ENCODE results near the gene FHL1. TPM values are rescaled to one million over a fixed set of nuclear protein-coding genes. Genes with fewer than 3 reads are reported as not detected.
"Not testable (repeated sequence)": the region's sequence is repeated elsewhere in the genome, so short reads cannot be mapped to it uniquely, and the experiment has no call there.

The FHL1 gene
- total RNA-seq, 4 donors from 2014 or later = 2,023 to 8,069 (median 7,102) TPM

DNA sequence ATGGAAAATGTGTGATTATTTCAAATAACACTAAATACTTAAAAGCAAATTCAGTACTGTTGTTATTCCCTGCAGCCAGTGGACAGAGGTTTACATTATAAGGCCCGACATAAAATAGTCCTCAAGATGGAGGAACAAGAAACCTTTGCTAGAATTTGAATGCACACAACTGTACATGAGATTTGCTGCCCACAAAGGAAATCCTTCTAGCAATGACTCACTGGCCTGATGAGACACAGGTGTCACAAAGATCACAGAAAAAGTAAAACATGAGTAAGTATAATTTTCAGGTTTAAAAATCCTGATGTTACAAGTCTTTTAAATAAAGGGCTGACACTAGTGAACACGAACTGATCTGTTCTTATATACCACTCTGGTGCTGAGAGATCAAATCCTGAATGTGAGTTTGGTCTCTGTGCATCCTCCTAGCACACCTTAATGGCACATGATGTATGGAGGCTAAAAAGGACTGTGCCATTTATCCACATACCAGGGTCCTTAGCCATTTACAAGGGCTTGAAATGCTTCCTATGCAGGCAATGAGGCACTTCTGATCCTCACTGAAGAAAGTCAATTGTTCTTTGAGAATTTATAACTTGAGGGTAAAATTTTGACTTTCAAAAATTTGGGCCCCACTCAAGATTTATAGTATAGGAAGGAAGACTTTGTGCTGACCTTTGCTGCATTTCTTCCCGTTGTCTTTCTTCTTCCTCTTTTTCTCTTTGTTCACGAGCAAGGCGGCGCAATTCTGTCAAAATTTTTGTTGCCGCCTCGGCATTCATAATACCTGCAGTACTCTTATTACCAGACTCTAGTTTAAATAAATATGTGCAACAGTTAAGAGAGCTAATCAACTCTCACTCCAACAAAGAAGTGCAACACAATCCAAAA is 80.9 kb downstream of the FHL1 start:
- no peak for DNase-seq
- no peak for TF ChIP-seq POLR2A (IDR thresholded peaks at IDR 0.05)
- TF ChIP-seq CTCF (IDR thresholded peaks at IDR 0.05 in 4 of 5, conservative IDR thresholded peaks at IDR 0.05 in 1 of 5) = no peak
- Histone ChIP-seq H3K27me3 (no peaks in the 10 kb centered on the region), H3K4me3 (no peak overlapping the region), H3K4me1 (no peaks in the 10 kb centered on the region), H3K27ac (no peak overlapping the region), H3K9me3 (no peaks in the 10 kb centered on the region), H3K36me3 (peaks cover 0 to 25% of the 10 kb centered on the region in 2 donors)
- intact Hi-C loops (cut with DNase I; ENCODE audit: low total_unique reads) (no loop called here), in situ Hi-C loops (cut with MboI; ENCODE audit: low sequenced_read_pairs in 4 of 4) (no loop called here)
- no peak for ATAC-seq

DNA sequence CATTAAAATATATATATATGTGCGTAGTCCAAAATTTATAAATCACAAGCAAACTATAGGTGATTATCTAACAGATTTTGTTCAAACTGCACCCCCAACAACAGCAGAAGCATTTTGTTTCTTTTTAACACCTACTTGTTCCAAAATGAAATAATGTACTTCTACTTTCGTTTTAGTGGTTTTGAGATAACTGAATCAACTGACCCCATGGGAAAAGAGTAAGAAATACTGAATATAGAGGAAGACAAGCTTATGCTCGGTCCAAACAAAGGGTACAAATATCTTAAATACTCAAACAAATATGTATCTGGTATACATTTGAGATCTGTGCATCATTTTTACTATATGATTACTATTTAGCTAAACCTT is 81.5 kb downstream of the FHL1 start:
- Histone ChIP-seq H3K27ac (no peak overlapping the region), H3K27me3 (no peaks in the 10 kb centered on the region), H3K9me3 (no peaks in the 10 kb centered on the region), H3K36me3 (peaks cover 0 to 25% of the 10 kb centered on the region in 2 donors), H3K4me1 (no peaks in the 10 kb centered on the region), H3K4me3 (no peak overlapping the region)
- no peak for ATAC-seq
- TF ChIP-seq CTCF (IDR thresholded peaks at IDR 0.05 in 4 of 5, conservative IDR thresholded peaks at IDR 0.05 in 1 of 5) = no peak
- TF ChIP-seq POLR2A (IDR thresholded peaks at IDR 0.05) = no peak
- intact Hi-C loops (cut with DNase I; ENCODE audit: low total_unique reads) = no loop called here
- in situ Hi-C loops (cut with MboI; ENCODE audit: low sequenced_read_pairs in 4 of 4) = no loop called here
- DNase-seq = no peak

- Histone ChIP-seq H3K27ac (no peak overlapping the region), H3K9me3 (no peaks in the 10 kb centered on the region)
- no peak for TF ChIP-seq CTCF (IDR thresholded peaks at IDR 0.05 in 4 of 5, conservative IDR thresholded peaks at IDR 0.05 in 1 of 5)
- no peak for TF ChIP-seq POLR2A (IDR thresholded peaks at IDR 0.05)
Measured at GRCh38 chrX:136237074-136237473, 89.7 kb downstream of the FHL1 start.

DNA sequence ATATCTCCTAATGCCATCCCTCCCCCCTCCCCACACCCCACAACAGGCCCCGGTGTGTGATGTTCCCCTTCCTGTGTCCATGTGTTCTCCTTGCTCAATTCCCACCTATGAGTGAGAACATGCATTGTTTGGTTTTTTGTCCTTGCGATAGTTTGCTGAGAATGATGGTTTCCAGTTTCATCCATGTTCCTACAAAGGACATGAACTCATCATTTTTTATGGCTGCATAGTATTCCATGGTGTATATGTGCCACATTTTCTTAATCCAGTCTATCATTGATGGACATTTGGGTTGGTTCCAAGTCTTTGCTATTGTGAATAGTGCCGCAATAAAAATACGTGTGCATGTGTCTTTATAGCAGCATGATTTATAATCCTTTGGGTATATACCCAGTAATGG is 90.5 kb downstream of the FHL1 start:
- H3K4me1 ChIP-seq; H3K27me3 ChIP-seq; intact Hi-C loops (cut with DNase I; ENCODE audit: low total_unique reads); H3K27ac ChIP-seq; DNase-seq; H3K9me3 ChIP-seq; in situ Hi-C loops (cut with MboI; ENCODE audit: low sequenced_read_pairs in 4 of 4); ATAC-seq; H3K4me3 ChIP-seq: not testable (repeated sequence)
- H3K36me3 ChIP-seq = peaks cover 0 to 11% of the 10 kb centered on the region in 2 donors

More at GRCh38 chrX:136237074-136237473, 89.7 kb downstream of the FHL1 start:
- DNase-seq (no peak), ATAC-seq (no peak)
- H3K36me3 ChIP-seq = peaks cover 0 to 11% of the 10 kb centered on the region in 2 donors
- in situ Hi-C loops (cut with MboI; ENCODE audit: low sequenced_read_pairs in 4 of 4) = no loop called here
- intact Hi-C loops (cut with DNase I; ENCODE audit: low total_unique reads) = no loop called here
- H3K4me3 ChIP-seq = no peak overlapping the region
- H3K27me3 ChIP-seq = no peaks in the 10 kb centered on the region
- no peaks in the 10 kb centered on the region for H3K4me1 ChIP-seq

DNA sequence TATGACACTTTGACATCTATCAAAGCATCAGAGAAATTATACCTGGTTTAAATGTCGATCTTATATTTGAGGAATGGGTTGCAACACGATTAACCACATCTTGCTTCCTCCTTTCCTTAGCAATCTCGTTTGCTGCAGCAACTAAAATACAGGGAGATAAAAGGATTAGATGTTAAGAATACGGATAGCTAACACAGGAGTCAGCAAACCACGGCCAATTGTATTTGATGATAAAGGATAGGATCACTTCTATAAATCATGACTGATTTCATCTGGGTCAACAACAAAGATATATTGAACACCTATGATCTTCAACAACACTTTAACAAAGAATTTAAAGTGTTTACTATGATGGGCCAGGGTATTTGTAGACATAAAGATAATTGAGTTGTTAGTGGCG is 98.9 kb downstream of the FHL1 start:
- ATAC-seq = no peak
- Histone ChIP-seq H3K27ac (no peak overlapping the region), H3K4me1 (no peaks in the 10 kb centered on the region), H3K36me3 (peaks cover 0 to 6% of the 10 kb centered on the region in 2 donors), H3K9me3 (no peaks in the 10 kb centered on the region), H3K27me3 (no peaks in the 10 kb centered on the region), H3K4me3 (no peak overlapping the region)
- intact Hi-C loops (cut with DNase I; ENCODE audit: low total_unique reads) (no loop called here), in situ Hi-C loops (cut with MboI; ENCODE audit: low sequenced_read_pairs in 4 of 4) (no loop called here)
- DNase-seq = no peak
- TF ChIP-seq POLR2A (IDR thresholded peaks at IDR 0.05) (no peak), CTCF (IDR thresholded peaks at IDR 0.05 in 4 of 5, conservative IDR thresholded peaks at IDR 0.05 in 1 of 5) (no peak)

Data from gastrocnemius medialis (tissue), 4 donors.